Skeletal muscle tissue (tissue), 4 donors: ENCODE measurements around the gene ZFP36L2. TPM values are rescaled to one million over a fixed set of nuclear protein-coding genes. Genes with fewer than 3 reads are reported as not detected.
A peak's percentile ranks its signal among the peaks of the same experiment; 100 is the strongest.

Source experiments
- H3K27ac ChIP-seq: one replicate; pipeline ENCODE4 v1.7.0; 2013; ENCODE audit warnings: mild to moderate bottlenecking, low read depth, low read length, inconsistent platforms
- H3K27me3 ChIP-seq, 3 donors: one replicate each; pipeline ENCODE4 v1.7.0; 2013; ENCODE audit warnings: low read length in 3 of 3; ENCODE audit not compliant: control insufficient read depth in 3 of 3, insufficient read depth in 3 of 3
- H3K36me3 ChIP-seq, 3 donors: one replicate each; pipeline ENCODE4 v1.7.0; 2013; ENCODE audit warnings: low read length in 3 of 3; ENCODE audit not compliant: control insufficient read depth in 3 of 3, insufficient read depth in 3 of 3
- H3K4me1 ChIP-seq, 3 donors: one replicate each; pipeline ENCODE4 v1.7.0; 2013; ENCODE audit warnings: low read length in 3 of 3, mild to moderate bottlenecking in 3 of 3; ENCODE audit not compliant: control insufficient read depth in 3 of 3, insufficient read depth in 3 of 3
- H3K4me3 ChIP-seq, 3 donors: one replicate each; pipeline ENCODE4 v1.7.0; 2013; ENCODE audit warnings: low read length in 3 of 3
- H3K9ac ChIP-seq, 3 donors: one replicate each; pipeline ENCODE4 v1.7.0; 2013; ENCODE audit warnings: low read length in 3 of 3, mild to moderate bottlenecking in 3 of 3, moderate library complexity in 2 of 3, low read depth in 1 of 3
- H3K9me3 ChIP-seq, 3 donors: one replicate each; pipeline ENCODE4 v1.7.0; 2013; ENCODE audit warnings: low read length in 3 of 3; ENCODE audit not compliant: control insufficient read depth in 3 of 3
- total RNA-seq: library from RNA; depleted of rRNA; stranded (reverse); fragments of >200 nt; gene quantifications from one replicate; pipeline ENCODE4 v1.2.3, GENCODE V29; 2014
- donor health status: Osteomylitis.

Gene ZFP36L2
- total RNA-seq, 1 donor from 2014 or later, result 14.1 TPM

DNA sequence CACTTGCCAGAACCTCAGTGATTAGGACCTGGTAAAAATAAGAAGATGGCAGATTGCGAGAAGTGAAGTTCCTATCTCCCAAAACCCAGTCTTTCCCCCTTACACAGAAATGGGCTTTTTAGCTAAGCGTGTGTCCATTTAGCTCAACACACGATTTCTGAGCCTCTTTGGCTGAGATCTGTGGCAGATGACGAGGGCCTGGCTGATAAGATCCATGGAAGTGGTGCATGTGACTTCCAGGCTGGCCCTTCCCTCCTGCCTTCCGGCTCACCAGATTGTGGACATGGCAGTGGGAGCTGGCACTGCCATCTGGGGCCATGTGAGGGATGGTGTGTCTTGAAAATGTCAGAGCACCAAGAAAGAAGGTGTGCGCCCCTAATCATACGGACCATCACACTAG is 41.0 kb upstream of the ZFP36L2 start:
- H3K9me3 ChIP-seq, result no peaks in the 10 kb centered on the region
- H3K27ac ChIP-seq, result no peak overlapping the region
- no peaks in the 10 kb centered on the region for H3K27me3 ChIP-seq
- no peak overlapping the region for H3K4me3 ChIP-seq
- no peaks in the 10 kb centered on the region for H3K36me3 ChIP-seq
- no peak overlapping the region for H3K9ac ChIP-seq
- peaks cover 25 to 43% (median 28%) of the 10 kb centered on the region in 3 donors for H3K4me1 ChIP-seq

DNA sequence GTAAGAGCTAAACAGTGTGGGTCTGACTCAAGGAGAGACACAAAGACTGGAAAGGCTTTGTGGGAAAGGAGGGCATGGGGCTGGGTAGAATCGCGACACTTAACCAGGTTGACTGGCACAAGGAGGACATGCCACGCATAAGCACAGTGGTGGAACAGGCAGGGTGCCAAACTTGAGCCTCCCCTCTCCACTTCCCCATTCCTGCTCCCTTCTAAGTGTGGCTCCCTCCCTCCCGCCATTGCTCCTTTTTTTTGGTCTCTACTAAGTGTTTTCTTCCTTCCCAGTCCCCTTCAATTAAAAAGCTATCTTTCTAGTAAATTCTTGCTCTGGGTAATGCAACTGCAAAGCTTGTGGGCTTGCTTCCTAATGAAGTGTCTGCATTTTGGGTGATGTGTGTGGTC is 40.3 kb upstream of the ZFP36L2 start:
- Histone ChIP-seq H3K27me3 (no peaks in the 10 kb centered on the region), H3K36me3 (no peaks in the 10 kb centered on the region), H3K4me1 (peaks cover 25 to 43% (median 28%) of the 10 kb centered on the region in 3 donors), H3K27ac (no peak overlapping the region), H3K9ac (no peak overlapping the region), H3K9me3 (no peaks in the 10 kb centered on the region), H3K4me3 (no peak overlapping the region)

DNA sequence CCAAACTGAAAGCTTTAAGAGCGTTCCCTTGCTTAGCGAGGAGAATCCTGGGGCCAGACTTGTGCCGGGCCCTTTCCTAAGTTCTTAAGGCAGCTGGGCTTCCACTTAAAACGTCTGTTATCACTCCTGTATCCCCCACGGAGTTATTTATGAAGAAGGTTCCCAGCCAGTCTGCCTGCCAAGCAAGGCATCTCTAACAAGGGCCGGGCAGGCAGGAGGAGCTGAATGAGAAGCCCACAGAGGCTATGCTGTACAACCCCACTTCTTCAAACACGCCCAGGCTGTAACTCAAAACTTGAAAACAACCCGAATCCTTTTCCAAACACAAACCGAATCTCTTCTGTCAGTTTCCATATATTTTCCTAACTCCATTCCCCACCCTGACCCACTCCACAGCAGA is 39.0 kb upstream of the ZFP36L2 start:
- Histone ChIP-seq H3K27ac (peak overlapping the region; percentile 67), H3K9me3 (no peaks in the 10 kb centered on the region), H3K4me1 (peaks cover 25 to 39% (median 27%) of the 10 kb centered on the region in 3 donors), H3K36me3 (no peaks in the 10 kb centered on the region), H3K4me3 (no peak overlapping the region), H3K27me3 (no peaks in the 10 kb centered on the region), H3K9ac (no peak overlapping the region)

DNA sequence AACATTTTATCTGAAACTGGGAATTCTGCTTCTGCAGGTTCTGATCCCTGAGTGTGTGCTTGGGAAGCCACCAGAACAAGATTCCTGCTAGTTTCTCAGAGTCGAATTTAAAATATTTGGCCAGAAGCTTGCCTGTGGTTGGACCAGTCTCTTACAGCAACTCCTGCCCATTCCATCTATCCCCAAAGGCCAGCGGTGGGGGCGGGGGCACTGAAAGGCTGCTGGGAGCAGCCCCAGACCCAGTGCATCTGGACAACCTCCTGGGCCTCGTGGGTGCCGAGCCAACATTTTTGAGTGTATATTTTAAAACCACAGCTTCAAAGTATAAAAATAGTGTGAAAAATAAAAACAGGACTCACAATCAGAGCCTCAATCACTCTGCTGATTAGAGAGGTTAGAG is 38.6 kb upstream of the ZFP36L2 start:
- no peaks in the 10 kb centered on the region for H3K27me3 ChIP-seq
- no peak overlapping the region for H3K4me3 ChIP-seq
- H3K4me1 ChIP-seq, result peaks cover 22 to 35% (median 23%) of the 10 kb centered on the region in 3 donors
- no peaks in the 10 kb centered on the region for H3K9me3 ChIP-seq
- H3K27ac ChIP-seq, result peak overlapping the region; percentile 67
- H3K9ac ChIP-seq, result no peak overlapping the region
- H3K36me3 ChIP-seq, result no peaks in the 10 kb centered on the region

DNA sequence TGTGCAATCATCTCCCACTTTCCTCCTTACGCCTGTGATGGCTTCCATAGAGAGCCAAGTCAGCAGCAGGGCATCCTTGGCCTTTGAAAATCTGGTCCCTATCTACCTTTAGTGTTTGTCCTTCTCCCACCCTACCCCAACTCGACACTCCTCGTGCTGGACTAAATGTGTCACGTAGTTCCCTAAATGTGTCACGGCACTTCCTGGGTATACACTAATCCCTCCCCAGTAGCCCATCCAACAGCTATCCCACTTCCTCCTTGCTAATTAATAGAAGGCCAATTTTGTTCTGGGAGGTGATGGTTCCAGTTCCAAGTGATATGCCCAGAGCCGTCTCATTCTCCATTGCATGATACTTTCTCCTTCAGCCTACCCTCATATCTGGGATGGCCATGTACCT is 36.5 kb upstream of the ZFP36L2 start:
- Histone ChIP-seq H3K4me3 (no peak overlapping the region), H3K9me3 (no peaks in the 10 kb centered on the region), H3K27ac (no peak overlapping the region)

DNA sequence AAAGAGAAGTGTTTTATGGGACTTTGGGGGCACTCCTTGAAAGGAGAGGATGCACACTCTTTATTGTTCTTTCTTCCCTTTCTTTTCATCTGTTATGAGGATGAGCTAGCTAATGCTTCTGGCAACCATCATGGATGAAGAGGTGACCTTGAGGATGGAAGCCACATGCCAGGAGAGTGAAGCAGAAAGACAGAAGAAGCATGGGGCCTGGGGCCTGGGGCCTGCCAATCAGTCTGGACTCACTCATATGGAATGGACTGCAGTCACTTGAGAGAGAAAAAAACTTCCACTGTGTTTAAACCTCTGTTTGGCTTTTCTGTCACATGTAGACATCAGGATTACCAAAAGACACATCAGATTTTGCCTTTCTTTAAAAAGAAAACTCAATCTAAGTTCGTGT is 35.8 kb upstream of the ZFP36L2 start:
- no peak overlapping the region for H3K27ac ChIP-seq
- no peak overlapping the region for H3K4me3 ChIP-seq
- no peaks in the 10 kb centered on the region for H3K9me3 ChIP-seq
- no peaks in the 10 kb centered on the region for H3K36me3 ChIP-seq
- no peaks in the 10 kb centered on the region for H3K27me3 ChIP-seq
- peaks cover 3 to 18% (median 5%) of the 10 kb centered on the region in 3 donors for H3K4me1 ChIP-seq
- H3K9ac ChIP-seq, result no peak overlapping the region

More for the DNA sequence above, 36.5 kb upstream of the ZFP36L2 start:
- Histone ChIP-seq H3K9ac (no peak overlapping the region), H3K4me1 (peaks cover 4 to 18% (median 5%) of the 10 kb centered on the region in 3 donors), H3K27me3 (no peaks in the 10 kb centered on the region), H3K36me3 (no peaks in the 10 kb centered on the region)

DNA sequence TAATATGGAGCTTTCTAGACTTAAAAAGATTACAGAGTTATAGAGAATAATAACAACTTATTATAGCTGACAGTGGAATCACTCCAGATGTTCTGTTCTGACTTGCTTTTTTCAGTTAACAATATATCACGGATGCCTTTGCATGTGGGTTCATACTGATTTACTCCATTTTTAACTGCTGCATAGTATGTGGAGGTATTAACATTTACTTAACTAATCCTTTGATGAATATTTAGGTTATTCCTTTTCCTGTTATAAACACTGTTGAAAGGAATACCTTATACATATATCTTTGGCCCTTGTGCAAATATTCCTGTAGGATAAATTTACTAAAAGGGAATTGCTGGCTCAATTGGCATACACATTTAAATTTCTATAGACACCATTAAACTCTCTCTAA is 33.1 kb upstream of the ZFP36L2 start:
- H3K4me1 ChIP-seq, result peaks cover 0 to 3% (median 3%) of the 10 kb centered on the region in 3 donors
- H3K27me3 ChIP-seq, result no peaks in the 10 kb centered on the region
- no peak overlapping the region for H3K9ac ChIP-seq
- H3K27ac ChIP-seq, result no peak overlapping the region
- no peak overlapping the region for H3K4me3 ChIP-seq
- no peaks in the 10 kb centered on the region for H3K9me3 ChIP-seq
- peaks cover 0 to 2% (median 0%) of the 10 kb centered on the region in 3 donors for H3K36me3 ChIP-seq

DNA sequence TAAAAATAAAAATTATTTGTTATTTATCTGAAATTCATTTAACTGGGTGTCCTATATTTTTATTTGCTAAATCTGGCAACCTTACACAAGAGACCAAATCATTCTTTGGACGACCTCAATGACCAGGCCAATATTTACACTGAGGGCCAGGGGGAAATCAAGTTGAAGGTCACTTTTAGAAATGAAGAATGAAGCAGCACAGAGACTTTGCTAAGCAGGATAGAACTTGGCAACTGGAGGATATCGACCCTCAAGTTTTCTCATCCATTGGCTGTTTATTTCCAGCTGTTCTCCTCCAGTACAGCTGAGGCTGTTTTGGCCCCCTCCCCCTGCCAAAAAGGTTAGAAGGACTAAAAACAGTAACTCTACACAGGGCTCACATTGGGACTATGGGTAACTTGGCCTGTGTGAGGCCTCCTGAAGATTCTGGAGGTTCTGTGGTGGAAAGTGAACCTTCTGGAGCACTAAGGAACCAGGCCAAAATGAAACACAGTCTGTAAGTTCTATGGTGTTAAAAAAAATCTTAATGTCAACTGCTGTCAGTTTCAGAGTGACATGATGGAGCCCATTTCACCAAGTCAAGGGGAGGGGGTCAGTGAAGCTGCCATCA is 32.2 kb upstream of the ZFP36L2 start:
- Histone ChIP-seq H3K4me3 (no peak overlapping the region), H3K4me1 (peaks cover 0 to 3% (median 3%) of the 10 kb centered on the region in 3 donors), H3K27ac (no peak overlapping the region), H3K9me3 (no peaks in the 10 kb centered on the region), H3K36me3 (peaks cover 0 to 2% (median 0%) of the 10 kb centered on the region in 3 donors), H3K27me3 (no peaks in the 10 kb centered on the region), H3K9ac (no peak overlapping the region)

DNA sequence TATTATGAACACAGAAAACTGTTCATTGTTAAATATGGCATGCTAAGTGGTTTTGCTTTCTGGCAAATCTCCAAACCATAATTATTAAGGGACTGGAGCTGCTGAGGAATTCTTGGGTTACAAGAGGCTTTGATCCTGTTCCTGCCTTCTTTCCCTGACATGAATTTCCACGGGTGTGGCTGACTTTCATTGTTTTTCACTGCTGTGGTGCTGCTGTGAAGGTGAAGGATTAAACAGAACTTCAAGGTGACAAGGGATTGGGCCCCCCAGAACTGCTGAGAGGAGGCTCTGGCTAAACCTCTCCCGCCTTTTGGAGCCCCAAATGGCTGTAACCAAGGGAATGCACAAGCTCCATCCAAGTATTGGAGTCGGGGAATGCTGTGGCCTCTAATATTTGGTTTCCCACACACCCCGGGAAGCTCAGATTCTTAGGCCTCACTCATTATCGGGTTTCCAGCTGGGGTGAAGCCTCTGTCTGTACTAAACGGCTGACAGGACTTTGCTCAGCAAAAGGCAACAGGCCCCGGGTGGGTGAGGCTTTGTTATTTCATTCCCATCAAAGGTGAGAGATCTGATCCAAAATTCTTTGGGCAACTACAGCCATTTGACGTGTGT is 29.0 kb upstream of the ZFP36L2 start:
- Histone ChIP-seq H3K9me3 (no peaks in the 10 kb centered on the region), H3K4me3 (no peak overlapping the region), H3K9ac (no peak overlapping the region), H3K4me1 (peaks cover 3 to 13% (median 11%) of the 10 kb centered on the region in 3 donors), H3K27ac (no peak overlapping the region), H3K36me3 (peaks cover 0 to 2% (median 0%) of the 10 kb centered on the region in 3 donors), H3K27me3 (no peaks in the 10 kb centered on the region)

DNA sequence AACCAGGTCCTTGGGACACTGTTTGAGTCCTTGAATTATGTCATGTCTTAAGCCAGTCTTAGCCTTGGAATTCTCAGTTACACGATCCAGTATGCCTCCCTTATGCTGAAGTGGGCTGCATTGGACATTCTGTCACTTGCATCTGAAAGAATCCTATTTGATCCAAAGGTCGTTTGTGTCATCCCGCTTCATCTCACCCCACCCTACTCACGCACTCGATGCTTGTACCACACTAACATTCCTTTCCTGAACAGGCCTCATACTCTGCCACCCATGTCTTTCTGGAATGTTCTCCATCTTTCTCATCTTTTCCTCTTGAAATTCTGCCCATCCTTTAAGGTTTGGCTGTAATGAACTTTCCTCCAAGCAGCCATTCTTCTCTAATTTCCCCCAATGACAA is 27.9 kb upstream of the ZFP36L2 start:
- H3K27ac ChIP-seq, result no peak overlapping the region

More for the DNA sequence above, 27.9 kb upstream of the ZFP36L2 start:
- H3K4me1 ChIP-seq, result peaks cover 3 to 13% (median 11%) of the 10 kb centered on the region in 3 donors
- H3K9me3 ChIP-seq, result no peaks in the 10 kb centered on the region
- H3K4me3 ChIP-seq, result no peak overlapping the region
- no peak overlapping the region for H3K9ac ChIP-seq
- H3K27me3 ChIP-seq, result no peaks in the 10 kb centered on the region
- peaks cover 0 to 2% (median 0%) of the 10 kb centered on the region in 3 donors for H3K36me3 ChIP-seq
